Measurements from ENCODE around the gene ZNF20. TPM values are rescaled to one million over a fixed set of nuclear protein-coding genes. Genes with fewer than 3 reads are reported as not detected.

The ZNF20 gene
- total RNA-seq, 4 donors from 2014 or later, result 1.3 to 5.8 (median 3.1) TPM

DNA sequence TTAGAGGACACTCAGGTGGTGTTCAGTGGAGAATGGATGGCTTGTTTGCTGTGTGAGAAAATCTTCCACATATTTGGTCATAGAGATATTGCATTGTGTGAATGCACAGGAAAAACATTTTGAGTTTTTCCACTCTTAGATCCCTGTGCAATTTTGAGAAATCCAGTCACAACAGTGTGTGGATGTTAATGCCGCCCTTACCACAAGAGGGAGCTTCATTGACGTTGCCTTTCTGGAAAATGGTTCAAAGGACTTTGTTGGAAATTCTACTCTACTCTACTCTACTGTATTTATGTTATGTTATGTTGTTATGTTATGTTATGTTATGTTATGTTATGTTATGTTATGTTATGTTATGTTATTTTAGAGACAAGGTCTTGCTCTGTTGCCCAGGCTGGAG lies 13.4 kb downstream of the ZNF20 start:
- Histone ChIP-seq H3K4me1 (no peaks in the 10 kb centered on the region), H3K9me3 (peaks cover 0 to 5% (median under 1%) of the 10 kb centered on the region in 4 donors), H3K27ac (replicated peaks in 1 of 4) (no peak overlapping the region), H3K36me3 (peaks cover 0 to 2% (median under 1%) of the 10 kb centered on the region in 4 donors), H3K27me3 (no peaks in the 10 kb centered on the region), H3K4me3 (no peak overlapping the region)
- TF ChIP-seq, protein P1, sequence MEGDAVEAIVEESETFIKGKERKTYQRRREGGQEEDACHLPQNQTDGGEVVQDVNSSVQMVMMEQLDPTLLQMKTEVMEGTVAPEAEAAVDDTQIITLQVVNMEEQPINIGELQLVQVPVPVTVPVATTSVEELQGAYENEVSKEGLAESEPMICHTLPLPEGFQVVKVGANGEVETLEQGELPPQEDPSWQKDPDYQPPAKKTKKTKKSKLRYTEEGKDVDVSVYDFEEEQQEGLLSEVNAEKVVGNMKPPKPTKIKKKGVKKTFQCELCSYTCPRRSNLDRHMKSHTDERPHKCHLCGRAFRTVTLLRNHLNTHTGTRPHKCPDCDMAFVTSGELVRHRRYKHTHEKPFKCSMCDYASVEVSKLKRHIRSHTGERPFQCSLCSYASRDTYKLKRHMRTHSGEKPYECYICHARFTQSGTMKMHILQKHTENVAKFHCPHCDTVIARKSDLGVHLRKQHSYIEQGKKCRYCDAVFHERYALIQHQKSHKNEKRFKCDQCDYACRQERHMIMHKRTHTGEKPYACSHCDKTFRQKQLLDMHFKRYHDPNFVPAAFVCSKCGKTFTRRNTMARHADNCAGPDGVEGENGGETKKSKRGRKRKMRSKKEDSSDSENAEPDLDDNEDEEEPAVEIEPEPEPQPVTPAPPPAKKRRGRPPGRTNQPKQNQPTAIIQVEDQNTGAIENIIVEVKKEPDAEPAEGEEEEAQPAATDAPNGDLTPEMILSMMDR (IDR thresholded peaks at IDR 0.05), result peak; percentile 50 to 64 (median 55)
- TF ChIP-seq EP300 (IDR thresholded peaks at IDR 0.05), result no peak
- 16% methylated on average over 2 of the region's 2 CpGs for WGBS
- intact Hi-C loops (cut with DNase I), result no loop called here
- DNase-seq (ENCODE audit: extremely low spot score), result no peak

DNA sequence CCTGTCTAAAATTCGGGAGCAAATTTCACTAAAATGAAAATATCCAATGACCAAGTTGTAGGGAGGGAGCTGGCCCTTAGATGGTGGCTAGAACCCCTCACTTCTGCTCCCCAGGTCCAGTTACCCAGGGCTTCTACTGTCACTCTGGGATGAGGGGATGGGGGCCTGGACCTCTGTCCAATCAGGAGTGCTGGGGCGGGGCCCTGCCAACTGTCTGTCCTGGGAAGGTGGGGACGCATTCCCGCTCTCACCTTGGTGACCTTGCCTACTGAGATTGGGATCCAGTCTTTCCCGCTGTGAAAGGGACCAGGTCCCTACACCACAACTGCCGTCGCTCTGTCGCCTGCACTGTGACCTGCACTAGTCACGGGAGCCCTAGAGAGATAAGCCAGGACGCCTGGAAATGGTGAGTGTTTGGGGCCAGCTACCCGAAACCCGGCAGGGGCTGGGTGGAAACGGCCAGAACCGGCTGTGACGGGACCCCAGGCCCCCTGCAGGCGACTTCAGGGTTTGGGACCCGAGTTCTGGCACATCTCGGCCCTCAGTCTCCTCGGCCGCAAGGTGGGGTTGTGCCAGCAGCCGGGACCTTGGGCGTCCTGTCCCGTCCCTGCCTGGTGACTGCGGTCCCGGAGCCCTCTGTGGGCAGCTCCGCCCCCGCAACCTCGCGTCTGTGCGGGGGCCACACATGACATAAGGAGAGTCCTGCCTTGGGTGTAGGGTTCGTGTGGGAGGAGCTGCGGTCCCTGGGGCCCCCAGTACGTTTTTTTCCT lies 22.8 kb downstream of the ZNF20 start:
- Histone ChIP-seq H3K4me1 (no peaks in the 10 kb centered on the region), H3K9me3 (no peaks in the 10 kb centered on the region), H3K27me3 (no peaks in the 10 kb centered on the region), H3K36me3 (peaks cover 5 to 15% (median 5%) of the 10 kb centered on the region in 4 donors), H3K4me3 (no peak overlapping the region), H3K27ac (replicated peaks in 1 of 4) (no peak overlapping the region)
- intact Hi-C loops (cut with DNase I), result no loop called here
- no peak for DNase-seq (ENCODE audit: extremely low spot score)
- no peak for TF ChIP-seq EP300 (IDR thresholded peaks at IDR 0.05)
- TF ChIP-seq POLR2A (IDR thresholded peaks at IDR 0.05; ENCODE audit: low read depth), result no peak
- TF ChIP-seq, protein P1 (IDR thresholded peaks at IDR 0.05), result no peak
- no peak for TF ChIP-seq POLR2AphosphoS5 (IDR thresholded peaks at IDR 0.05)
- 75% methylated on average over 29 of the region's 33 CpGs for WGBS

DNA sequence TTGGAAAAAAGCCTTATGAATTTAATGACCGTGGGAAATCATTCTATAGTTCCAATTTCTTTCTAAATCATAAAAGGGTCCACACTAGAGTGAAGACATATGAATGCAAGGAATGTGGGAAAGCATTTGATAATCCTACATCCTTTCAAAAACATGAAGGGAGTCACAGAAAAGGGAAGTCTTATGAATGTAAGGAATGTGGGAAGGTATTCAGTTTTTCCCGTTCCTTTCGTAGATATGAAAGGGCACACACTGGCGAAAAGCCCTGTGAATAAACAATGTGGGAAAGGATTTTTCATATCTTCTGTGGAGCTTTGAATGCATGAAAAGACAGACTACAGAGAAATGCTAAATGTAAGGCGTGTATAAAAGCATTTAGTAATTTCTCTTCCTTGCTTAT lies 27.0 kb downstream of the ZNF20 start:
- H3K27ac ChIP-seq (replicated peaks in 1 of 4), result no peak overlapping the region
- no peaks in the 10 kb centered on the region for H3K4me1 ChIP-seq
- intact Hi-C loops (cut with DNase I), result no loop called here
- H3K4me3 ChIP-seq, result no peak overlapping the region
- 89% methylated on average over 5 of the region's 5 CpGs for WGBS
- H3K9me3 ChIP-seq, result peaks cover 0 to 7% (median 3%) of the 10 kb centered on the region in 4 donors
- TF ChIP-seq POLR2A (IDR thresholded peaks at IDR 0.05; ENCODE audit: low read depth), result no peak
- no peak for TF ChIP-seq POLR2AphosphoS5 (IDR thresholded peaks at IDR 0.05)
- TF ChIP-seq, protein P1 (IDR thresholded peaks at IDR 0.05), result no peak
- TF ChIP-seq EP300 (IDR thresholded peaks at IDR 0.05), result no peak
- no peaks in the 10 kb centered on the region for H3K27me3 ChIP-seq
- DNase-seq (ENCODE audit: extremely low spot score), result no peak
- peaks cover 17 to 38% (median 23%) of the 10 kb centered on the region in 4 donors for H3K36me3 ChIP-seq

DNA sequence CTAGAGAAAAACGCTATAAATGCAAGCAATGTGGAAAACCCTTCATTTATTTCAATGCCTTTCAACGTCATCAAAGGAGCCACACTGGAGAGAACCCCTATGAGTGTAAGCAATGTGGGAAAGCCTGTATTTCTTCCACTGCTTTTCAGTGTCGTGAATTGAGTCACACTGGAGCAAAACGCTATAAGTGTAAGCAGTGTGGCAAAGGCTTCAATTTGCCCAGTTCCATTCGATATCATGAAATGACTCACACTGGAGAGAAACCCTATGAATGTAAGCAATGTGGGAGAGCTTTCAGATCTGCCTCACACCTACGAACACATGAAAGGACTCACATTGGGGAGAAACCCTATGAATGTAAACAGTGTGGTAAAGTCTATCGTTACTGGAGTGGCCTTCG lies 27.4 kb downstream of the ZNF20 start:
- Histone ChIP-seq H3K27ac (replicated peaks in 1 of 4) (no peak overlapping the region), H3K27me3 (no peaks in the 10 kb centered on the region), H3K9me3 (peaks cover 0 to 7% (median 3%) of the 10 kb centered on the region in 4 donors), H3K4me1 (no peaks in the 10 kb centered on the region), H3K4me3 (no peak overlapping the region), H3K36me3 (peaks cover 17 to 38% (median 23%) of the 10 kb centered on the region in 4 donors)
- WGBS, result 90% methylated on average over 8 of the region's 8 CpGs
- no peak for DNase-seq (ENCODE audit: extremely low spot score)
- TF ChIP-seq POLR2AphosphoS5 (IDR thresholded peaks at IDR 0.05) (no peak), EP300 (IDR thresholded peaks at IDR 0.05) (no peak), POLR2A (IDR thresholded peaks at IDR 0.05; ENCODE audit: low read depth) (no peak)
- TF ChIP-seq, protein P1 (IDR thresholded peaks at IDR 0.05), result no peak
- intact Hi-C loops (cut with DNase I), result no loop called here
